Tibial nerve (tissue), 4 donors: ENCODE measurements around the gene KCNK18.

Source experiments
- CTCF ChIP-seq, 5 experiments: fragments of 200-600 bp in 3 of 5; fragments of 450-650 bp in 2 of 5; sonication (generic) in 3 of 5; IDR thresholded peaks; one replicate each; pipeline ENCODE4 v1.5.1; 2016 to 2019; ENCODE audit warnings: antibody characterized with exemption in 5 of 5, mild to moderate bottlenecking in 3 of 5, moderate library complexity in 2 of 5
- EP300 ChIP-seq, 2 donors: sonication (generic); formaldehyde crosslinking; IDR thresholded peaks; one replicate each; pipeline ENCODE4 v1.6.1; 2017; ENCODE audit warnings: antibody characterized with exemption in 2 of 2, mild to moderate bottlenecking in 1 of 2

DNA sequence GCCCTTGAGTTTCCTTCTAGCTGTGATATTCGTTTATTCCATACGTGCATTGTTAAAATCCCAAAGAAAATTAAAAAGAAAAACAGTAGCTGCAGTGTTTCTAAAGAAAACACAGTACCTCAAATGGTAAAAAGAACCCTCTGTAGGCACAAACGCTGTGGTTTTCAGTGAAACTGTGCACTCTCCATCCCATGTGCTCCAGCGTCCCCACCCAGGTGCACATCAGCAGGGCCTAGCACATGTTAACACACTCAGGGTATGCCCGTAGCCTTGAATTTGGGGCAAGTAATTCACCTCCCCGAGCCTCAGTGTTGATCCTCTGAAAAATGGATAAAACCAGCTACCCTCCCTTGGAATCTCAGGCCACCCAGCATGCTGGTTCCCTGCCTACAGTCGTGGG lies 53.1 kb downstream of the KCNK18 start:
- no peak for TF ChIP-seq EP300 (IDR thresholded peaks at IDR 0.05)
- TF ChIP-seq CTCF (IDR thresholded peaks at IDR 0.05), result no peak
